Testis (tissue), 2 donors: ENCODE measurements around the gene WNT2.

Source experiments
- CTCF ChIP-seq, 3 experiments: fragments of 450-650 bp in 2 of 3; fragments of 200-600 bp in 1 of 3; sonication (generic) in 1 of 3; IDR thresholded peaks; one replicate each; pipeline ENCODE4 v1.5.1; 2016 to 2019; ENCODE audit warnings: antibody characterized with exemption in 3 of 3, mild to moderate bottlenecking in 2 of 3, moderate library complexity in 1 of 3
- POLR2A ChIP-seq: fragments of 450-650 bp; IDR thresholded peaks from one replicate; pipeline ENCODE4 v1.6.1; 2017; ENCODE audit warnings: antibody characterized with exemption, mild to moderate bottlenecking, moderate library complexity

DNA sequence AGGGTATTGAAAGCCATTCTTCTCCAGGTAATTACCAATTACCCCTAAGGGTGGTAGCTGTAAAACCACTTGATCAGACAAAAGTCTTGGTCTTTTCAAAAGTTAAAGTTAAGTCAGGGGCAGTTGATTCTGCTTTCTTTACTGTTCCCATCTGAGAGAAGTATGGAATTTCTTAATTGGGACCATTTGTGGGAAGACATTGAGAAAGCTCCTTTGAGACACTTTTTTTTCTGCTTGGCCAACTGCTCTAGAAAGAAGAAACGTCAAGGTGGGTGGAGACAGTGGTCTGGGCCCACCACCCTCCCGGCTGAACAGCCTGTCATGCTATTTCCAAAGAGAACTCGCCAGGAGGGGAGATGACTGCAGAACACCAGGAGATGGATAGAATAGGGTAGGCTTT, 45.3 kb downstream of the WNT2 start:
- TF ChIP-seq POLR2A: no peak
- no peak for TF ChIP-seq CTCF (IDR thresholded peaks at IDR 0.05)
